Measurements from ENCODE around the gene FAM50B.

Gene FAM50B

DNA sequence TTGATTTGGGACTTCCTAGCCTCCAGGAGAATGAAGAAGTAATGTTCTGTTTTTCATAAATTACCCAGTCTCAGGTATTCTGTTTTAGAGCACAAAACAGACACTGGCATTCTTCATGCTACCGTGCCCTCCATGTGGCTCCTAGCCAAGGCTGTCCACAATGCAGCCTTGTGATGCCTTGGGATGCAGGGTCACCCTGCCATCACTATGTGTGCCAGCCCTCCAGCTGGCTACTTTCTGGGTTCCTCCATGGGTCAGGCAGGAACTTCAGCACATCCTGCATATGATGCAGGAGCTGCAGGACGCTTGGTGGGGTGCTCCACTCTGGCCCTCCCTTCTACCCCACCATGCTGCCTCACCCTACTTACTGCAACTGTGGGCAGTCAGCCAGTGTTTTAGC, 38.0 kb upstream of the FAM50B start:
- in situ Hi-C loops (cut with MboI; ENCODE audit: low sequenced_read_pairs, unreplicated experiment): no loop called here
- TF ChIP-seq, protein P1, sequence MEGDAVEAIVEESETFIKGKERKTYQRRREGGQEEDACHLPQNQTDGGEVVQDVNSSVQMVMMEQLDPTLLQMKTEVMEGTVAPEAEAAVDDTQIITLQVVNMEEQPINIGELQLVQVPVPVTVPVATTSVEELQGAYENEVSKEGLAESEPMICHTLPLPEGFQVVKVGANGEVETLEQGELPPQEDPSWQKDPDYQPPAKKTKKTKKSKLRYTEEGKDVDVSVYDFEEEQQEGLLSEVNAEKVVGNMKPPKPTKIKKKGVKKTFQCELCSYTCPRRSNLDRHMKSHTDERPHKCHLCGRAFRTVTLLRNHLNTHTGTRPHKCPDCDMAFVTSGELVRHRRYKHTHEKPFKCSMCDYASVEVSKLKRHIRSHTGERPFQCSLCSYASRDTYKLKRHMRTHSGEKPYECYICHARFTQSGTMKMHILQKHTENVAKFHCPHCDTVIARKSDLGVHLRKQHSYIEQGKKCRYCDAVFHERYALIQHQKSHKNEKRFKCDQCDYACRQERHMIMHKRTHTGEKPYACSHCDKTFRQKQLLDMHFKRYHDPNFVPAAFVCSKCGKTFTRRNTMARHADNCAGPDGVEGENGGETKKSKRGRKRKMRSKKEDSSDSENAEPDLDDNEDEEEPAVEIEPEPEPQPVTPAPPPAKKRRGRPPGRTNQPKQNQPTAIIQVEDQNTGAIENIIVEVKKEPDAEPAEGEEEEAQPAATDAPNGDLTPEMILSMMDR (IDR thresholded peaks at IDR 0.05; ENCODE audit: borderline replicate concordance, control extremely low read depth, extremely low read depth, insufficient read depth, missing control alignments): no peak
- DNase-seq (ENCODE audit: low spot score): no peak

DNA sequence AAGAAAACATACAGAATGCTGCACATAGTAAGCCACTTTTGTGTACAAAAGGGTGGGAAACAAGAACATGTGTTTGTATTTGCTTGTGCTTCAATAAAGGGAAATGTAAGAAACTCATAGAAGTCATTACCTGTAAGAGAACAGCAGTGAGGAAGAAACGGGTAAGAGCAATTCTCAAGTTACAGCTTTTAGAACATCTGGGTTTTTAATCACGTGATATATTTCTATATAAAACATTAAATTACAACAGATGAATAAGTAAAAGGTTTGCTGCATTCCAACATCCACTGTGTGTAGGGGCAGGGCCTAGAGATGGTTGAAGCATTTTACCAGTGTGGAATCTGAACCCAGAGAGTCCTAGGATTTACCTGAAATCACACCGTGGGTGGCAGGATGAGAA, 36.6 kb upstream of the FAM50B start:
- TF ChIP-seq, protein P1 (IDR thresholded peaks at IDR 0.05; ENCODE audit: borderline replicate concordance, control extremely low read depth, extremely low read depth, insufficient read depth, missing control alignments): no peak
- in situ Hi-C loops (cut with MboI; ENCODE audit: low sequenced_read_pairs, unreplicated experiment): no loop called here
- DNase-seq (ENCODE audit: low spot score): no peak

DNA sequence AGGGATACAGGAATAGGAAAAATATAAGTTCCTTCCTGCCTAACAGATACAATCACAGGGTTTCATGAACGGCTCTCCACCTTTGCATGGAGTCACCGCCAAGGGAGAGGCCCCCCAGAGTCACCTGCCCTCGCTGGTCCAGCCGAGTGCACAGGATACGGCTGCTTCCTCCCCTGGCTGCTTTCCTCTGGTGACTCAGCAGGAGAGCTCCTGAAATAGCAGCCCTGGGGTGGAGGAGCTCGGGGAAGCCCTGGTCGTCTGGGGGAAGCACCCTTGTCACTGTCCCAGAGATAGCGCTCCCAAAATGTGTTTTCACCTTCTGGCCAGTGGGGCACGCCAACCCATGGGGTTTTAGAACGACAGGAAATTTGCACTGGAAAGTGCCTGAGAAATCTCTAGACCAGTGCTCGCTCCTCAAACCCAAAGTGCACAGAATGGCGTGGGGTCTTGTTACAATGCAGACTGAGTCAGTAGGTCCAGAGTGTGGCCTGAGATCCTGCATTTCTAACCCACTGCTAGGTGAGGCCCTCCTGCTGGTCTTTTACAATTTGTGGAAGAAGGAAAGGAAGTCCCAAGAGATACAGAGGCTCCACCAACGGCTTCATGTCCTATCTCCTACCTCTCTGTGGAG, 35.9 kb upstream of the FAM50B start:
- in situ Hi-C loops (cut with MboI; ENCODE audit: low sequenced_read_pairs, unreplicated experiment): no loop called here
- TF ChIP-seq, protein P1 (IDR thresholded peaks at IDR 0.05; ENCODE audit: borderline replicate concordance, control extremely low read depth, extremely low read depth, insufficient read depth, missing control alignments): no peak
- DNase-seq (ENCODE audit: low spot score): peak; percentile 68

DNA sequence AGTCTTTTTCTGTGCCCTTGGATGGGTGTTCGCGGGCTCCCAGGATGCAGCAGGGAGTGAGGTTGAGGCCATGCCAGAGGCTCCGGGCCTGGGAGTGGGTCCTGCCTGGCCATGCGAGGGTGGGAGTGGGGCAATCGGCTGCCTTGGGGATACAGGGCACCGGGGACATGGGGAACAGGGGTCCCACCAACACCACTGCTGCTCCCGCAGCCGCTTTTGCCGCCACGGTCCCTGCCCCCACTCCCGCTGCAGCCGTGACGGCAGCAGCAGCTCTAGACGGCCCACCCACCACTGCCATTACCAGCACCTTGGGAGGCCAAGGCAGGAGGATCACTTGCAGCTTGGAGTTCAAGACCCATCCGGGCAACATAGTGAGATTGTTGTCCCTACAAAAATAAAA, 35.3 kb upstream of the FAM50B start:
- TF ChIP-seq, protein P1 (IDR thresholded peaks at IDR 0.05; ENCODE audit: borderline replicate concordance, control extremely low read depth, extremely low read depth, insufficient read depth, missing control alignments): no peak

DNA sequence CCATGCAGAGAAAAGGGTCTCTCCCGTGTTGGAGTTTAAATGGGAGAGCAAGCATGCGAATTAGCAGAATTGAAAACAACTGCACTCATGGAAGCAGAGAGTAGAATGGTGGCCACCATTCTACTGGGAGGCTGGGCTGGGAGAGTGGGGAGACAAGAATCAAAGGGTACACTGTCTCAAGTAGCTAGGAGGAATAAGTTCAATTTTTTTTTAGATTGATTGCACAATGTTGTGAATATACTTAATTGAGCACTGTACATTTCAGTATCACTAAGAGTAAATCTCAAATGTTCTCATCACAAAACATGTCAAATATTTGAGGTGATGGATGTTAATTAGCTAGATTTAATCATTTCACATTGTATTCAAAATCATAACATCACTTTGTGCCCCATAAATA, 34.6 kb upstream of the FAM50B start:
- no peak for DNase-seq (ENCODE audit: low spot score)
- in situ Hi-C loops (cut with MboI; ENCODE audit: low sequenced_read_pairs, unreplicated experiment): no loop called here
- TF ChIP-seq, protein P1 (IDR thresholded peaks at IDR 0.05; ENCODE audit: borderline replicate concordance, control extremely low read depth, extremely low read depth, insufficient read depth, missing control alignments): no peak

More for the DNA sequence above, 35.3 kb upstream of the FAM50B start:
- DNase-seq (ENCODE audit: low spot score): no peak
- in situ Hi-C loops (cut with MboI; ENCODE audit: low sequenced_read_pairs, unreplicated experiment): no loop called here

DNA sequence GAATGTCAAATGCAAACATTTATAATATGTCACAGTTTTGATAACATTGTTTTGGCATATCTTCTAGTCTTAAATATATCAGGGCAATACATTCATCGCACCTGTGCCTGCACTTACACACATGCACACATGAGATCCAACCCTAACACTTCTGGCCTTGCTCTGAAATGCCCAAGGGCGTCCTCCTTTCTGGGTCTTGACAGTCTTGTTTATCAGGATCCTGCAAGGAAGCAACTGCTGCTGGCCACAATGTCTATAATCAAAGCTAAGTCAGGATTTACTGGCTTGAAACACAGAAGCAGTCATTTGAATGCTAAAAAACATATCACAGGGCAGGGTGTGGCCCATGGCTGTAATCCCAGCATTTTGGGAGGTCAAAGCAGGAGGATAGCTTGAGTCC, 32.9 kb upstream of the FAM50B start:
- TF ChIP-seq, protein P1 (IDR thresholded peaks at IDR 0.05; ENCODE audit: borderline replicate concordance, control extremely low read depth, extremely low read depth, insufficient read depth, missing control alignments): no peak
- in situ Hi-C loops (cut with MboI; ENCODE audit: low sequenced_read_pairs, unreplicated experiment): no loop called here
- no peak for DNase-seq (ENCODE audit: low spot score)
